NCI-H460 (cell line): ENCODE data around the gene BPI. TPM values are rescaled to one million over a fixed set of nuclear protein-coding genes. Genes with fewer than 3 reads are reported as not detected.
"Not testable (repeated sequence)": the region's sequence is repeated elsewhere in the genome, so short reads cannot be mapped to it uniquely, and the experiment has no call there.

ENCODE experiments used
- DNase-seq: peaks from one replicate; pipeline ENCODE4 v3.0.0-alpha.2; 2016; ENCODE audit warnings: low read depth; ENCODE audit errors: extremely low read depth
- total RNA-seq: library from RNA; depleted of rRNA; stranded (reverse); fragments of >200 nt; shearing (Covaris generic); gene quantifications from 2 replicates; pipeline ENCODE4 v1.2.3, GENCODE V29; 2014

Gene BPI
- total RNA-seq, 1 experiment from 2014 or later, result not detected

GRCh38 chr20:38301309-38301708 is 2.6 kb upstream of the BPI start:
- DNase-seq, result no peak

GRCh38 chr20:38302786-38303185 is 1.2 kb upstream of the BPI start:
- DNase-seq, result no peak

DNA sequence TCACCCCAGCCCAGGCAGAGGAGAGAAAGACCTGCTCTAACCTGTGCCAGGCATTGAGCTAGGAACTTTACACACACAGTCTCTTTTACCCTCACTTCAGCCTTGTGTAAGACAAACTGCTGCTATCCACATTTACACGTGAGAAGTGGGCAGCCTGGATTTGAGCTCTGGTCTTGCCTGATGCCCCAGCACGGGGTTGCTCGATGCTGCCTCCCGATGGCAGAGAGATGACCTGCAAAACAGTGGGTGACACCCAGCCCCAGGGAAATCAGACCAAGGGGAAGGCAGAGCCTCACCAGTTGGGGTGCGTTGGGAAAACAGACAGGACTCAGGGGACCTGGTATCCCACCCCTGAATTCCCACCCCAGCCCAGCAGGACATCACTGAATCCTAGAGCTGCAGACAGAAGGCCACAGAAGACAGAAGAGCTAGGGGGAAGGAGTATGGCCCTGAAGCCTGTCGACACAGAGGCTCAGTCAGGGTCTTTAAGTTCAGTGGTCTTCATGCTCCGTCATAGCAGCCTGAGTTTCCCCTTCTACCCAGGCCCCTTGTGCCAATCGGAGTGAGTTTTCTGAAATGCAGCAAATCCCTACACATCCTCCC is 990 bp downstream of the BPI start:
- DNase-seq, result peak; percentile 20

- DNase-seq, result no peak
These were observed 1.6 kb downstream of the BPI start for GRCh38 chr20:38305541-38305940.

DNA sequence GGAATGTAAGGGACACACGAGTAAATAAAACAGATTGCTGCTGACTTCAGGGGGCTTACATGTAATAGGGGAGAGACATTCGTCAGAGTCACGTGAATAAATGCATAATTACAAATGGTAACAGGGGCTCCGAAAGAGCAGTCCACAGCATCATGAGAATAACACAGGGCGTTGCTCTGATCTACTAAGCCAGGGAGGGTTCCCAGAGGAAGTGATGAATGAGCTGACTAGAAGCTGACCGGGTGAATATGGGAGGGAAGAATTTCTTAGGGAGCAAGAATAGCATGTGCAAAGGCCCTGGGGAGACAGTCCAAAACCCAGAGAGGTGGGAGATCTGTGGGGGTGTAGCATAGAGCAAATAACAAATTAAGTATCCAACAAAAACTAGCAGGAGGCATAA is 2.4 kb downstream of the BPI start:
- DNase-seq, result no peak

- DNase-seq, result no peak
These were observed 3.6 kb downstream of the BPI start for GRCh38 chr20:38307371-38308046.

- DNase-seq, result no peak
These were observed 4.1 kb downstream of the BPI start for GRCh38 chr20:38308047-38308438.

- no peak for DNase-seq
These were observed 4.5 kb downstream of the BPI start for GRCh38 chr20:38308447-38308846.

- DNase-seq, result no peak
These were observed 7.1 kb downstream of the BPI start for GRCh38 chr20:38311091-38311490.

GRCh38 chr20:38311491-38311890 is 7.5 kb downstream of the BPI start:
- no peak for DNase-seq

DNA sequence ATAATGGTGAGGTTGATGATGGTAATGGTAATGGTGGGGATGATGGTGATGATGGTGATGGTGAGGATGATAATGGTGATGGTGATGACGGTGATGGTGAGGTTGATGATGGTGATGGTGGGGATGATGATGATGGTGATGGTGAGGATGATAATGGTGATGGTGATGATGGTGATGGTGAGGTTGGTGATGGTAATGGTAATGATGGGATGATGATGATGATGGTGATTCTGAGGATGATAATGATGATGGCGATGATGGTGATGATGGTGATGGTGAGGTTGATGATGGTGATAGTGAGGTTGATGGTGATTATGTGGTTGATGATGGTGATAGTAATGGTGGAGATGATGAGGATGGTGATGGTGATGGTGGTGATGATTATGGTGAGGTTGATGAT is 9.7 kb downstream of the BPI start:
- DNase-seq, result no peak

- not testable (repeated sequence) for DNase-seq
These were observed 10.4 kb downstream of the BPI start for GRCh38 chr20:38314350-38314749.

GRCh38 chr20:38315290-38315966 is 11.5 kb downstream of the BPI start:
- no peak for DNase-seq

GRCh38 chr20:38316341-38316740 is 12.4 kb downstream of the BPI start:
- no peak for DNase-seq

DNA sequence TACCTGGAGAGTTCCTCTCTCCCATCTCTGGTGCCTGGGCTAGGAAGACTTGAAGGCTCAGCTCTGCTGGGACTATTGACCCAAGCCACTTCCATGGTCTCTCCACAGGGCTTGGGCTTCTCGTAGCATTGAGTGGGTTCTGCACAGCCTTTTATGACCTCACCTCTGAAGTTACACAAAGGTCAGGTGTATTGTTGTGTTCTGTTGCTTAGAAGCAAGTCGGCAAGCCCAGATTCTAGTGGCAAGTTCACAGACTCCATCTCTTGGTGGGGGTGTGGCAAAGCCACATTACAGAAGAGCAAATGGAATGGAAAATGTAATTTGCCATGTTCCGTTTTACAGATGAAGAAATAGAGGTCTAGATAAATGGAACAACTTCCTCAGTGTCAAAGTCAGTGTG is 13.5 kb downstream of the BPI start:
- DNase-seq, result no peak

DNA sequence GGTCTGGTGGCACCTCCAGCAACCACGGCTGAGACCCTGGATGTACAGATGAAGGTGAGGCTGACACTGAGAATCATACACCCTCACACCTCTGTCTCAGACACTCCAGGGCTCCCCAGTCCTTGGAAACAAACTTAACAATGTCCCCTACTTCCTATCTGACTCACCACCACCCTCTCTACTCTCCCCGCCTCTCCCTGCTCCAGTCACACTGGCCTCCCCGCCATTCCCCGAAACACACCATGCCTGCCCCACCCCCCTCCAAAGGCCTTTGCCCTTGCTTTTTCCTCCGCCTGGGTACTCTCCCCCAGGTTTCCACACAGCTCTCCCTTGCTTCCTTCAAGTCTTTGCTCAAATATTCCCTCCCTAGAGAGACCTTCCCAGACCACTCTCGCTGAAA is 16.3 kb downstream of the BPI start:
- no peak for DNase-seq

DNA sequence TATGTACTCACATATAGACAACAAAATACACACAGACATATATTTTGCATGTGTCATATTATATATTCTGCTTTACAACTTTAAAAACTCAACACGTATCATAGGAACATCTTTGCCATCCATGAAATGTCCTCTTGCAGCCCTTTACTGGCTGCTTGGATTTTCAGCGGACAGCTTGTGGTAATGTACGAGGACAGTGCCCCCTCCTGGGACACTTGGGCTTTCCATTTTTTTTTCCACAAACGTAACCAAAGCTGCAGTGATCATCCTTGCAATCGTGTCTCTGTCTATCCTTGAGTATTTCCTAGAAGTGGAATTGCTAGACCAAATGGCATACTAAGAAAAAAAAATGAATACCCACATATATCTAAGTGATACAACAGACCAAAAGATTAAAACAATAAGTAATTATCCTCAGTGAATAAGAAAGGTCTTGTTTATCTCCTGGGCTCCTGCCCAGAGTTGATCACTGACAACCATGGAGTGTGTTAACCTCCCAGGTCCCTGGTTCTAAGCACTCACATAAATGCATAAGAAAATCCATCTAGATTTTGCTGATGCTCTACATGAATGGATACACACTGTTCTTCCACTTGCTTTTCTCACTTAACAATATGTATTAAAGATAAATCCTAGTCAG is 18.1 kb downstream of the BPI start:
- peak; percentile 30 for DNase-seq

DNA sequence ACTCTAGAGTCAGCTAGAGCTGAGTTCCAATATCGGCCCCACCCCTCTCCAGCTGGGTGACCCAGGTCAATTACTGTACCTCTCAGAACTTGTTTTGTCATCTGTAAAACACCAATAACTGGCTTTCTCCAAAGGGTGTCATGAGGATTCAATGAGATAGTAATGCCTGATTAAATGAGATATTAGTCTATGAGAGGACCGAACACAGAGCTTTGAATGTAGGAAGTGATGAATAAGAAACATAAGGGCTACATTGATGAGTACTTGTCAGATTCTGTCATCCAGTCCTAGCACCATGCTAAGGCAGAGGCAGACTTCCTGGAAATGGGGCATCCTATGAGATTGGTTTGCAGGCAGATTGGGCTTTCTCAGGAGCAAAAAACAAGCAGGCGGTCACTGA is 20.2 kb downstream of the BPI start:
- DNase-seq, result no peak

- DNase-seq, result no peak
These were observed 21.2 kb downstream of the BPI start for GRCh38 chr20:38325167-38325566.

DNA sequence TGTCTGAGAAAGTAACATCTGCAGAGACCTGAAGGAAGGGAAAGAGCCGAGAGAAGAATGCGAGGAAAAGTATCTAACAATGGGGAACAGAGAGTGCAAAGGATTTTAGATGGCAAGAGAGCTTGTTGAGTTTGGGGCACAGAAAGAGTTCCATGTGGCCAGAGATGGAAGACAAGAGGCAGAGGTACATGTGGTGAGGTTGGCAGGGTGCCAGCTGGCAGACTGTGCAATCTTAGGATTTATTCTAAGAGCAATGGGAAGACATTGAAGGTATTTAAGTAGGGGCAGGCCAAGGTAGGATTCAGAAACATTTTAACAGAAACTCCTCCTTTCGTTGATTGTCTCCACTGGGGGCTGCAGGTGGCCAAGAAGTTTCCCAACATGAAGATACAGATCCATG is 21.9 kb downstream of the BPI start:
- no peak for DNase-seq

GRCh38 chr20:38326309-38326708 is 22.4 kb downstream of the BPI start:
- no peak for DNase-seq

- no peak for DNase-seq
These were observed 26.7 kb downstream of the BPI start for GRCh38 chr20:38330638-38331037.
